Globus pallidus (tissue), 1 donor: ENCODE data around the gene PROCA1.
"Not testable (repeated sequence)": the region's sequence is repeated elsewhere in the genome, so short reads cannot be mapped to it uniquely, and the experiment has no call there.

Source experiments
- DNase-seq: peaks from one replicate; pipeline ENCODE4 v3.0.0-alpha.2; 2015; ENCODE audit warnings: low spot score

Gene PROCA1

GRCh38 chr17:28667870-28668269, 43.8 kb downstream of the PROCA1 start:
- no peak for DNase-seq

GRCh38 chr17:28665994-28666393, 45.7 kb downstream of the PROCA1 start:
- no peak for DNase-seq

DNA sequence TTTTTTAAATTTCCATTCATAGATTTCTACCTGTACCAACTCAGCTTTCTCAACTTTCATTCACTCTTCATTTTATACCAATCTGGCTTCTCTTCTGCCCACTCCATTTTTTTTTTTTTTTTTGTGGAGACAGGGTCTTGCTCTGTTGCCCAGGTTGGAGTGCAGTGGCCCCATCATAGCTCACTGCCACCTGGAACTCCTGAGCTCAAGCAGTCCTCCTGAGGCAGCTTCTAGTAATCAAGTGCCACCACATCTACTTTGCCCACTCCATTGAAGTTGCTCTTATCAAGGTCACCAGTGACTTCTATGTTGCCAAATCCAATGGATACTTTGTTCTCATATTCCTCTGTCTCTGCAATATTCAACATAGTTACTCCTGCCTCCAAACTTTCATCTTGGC, 48.0 kb downstream of the PROCA1 start:
- no peak for DNase-seq

- DNase-seq: no peak
These were observed 49.2 kb downstream of the PROCA1 start for GRCh38 chr17:28662527-28662829.

DNA sequence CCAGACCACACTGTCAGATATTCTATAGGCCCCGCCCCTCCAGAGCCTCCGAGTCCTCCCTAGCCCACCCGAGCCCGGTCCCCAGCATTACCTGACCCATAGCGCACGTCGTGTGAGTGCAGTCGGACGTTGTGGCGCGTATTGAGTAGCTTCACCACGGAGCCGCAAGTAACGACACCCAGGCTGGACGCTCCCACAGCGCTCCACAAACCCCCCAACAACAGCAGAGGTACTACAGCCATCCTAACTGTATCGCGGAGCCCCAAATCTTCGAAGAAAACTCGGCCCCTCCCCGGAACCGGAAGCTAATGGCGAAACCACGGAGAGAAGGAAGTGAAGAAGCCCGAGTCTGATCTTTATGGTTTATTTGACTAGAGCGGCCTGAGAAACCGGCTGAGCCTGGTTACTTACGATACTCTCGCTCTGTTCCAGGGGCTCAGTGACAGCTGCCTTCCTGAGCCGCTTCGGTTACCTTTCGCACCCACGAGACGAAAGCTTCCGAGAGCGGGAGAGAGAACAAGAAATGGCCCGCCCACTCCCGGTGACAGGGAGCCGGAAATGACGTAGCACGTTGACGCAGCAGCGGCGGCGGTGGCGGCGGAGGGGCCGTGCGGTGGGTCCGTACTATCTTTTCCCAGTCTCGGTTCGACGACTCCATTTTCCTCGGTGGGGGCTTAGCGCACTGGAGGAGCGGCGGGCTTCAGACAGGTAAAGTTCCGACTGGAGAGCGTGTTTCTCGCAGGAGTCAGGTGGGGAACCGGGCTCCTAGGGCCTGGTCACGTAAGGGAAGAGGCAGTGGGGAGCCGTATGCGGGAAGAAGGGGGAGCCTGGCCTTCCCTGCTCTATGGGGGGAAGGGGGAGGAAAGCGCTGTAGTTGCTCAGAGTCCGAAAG, 49.8 kb downstream of the PROCA1 start, which contains the start of the genes SDF2 and SUPT6H:
Gene SDF2 (minus strand): TSS at position 272 of the 892 bp plus-strand sequence. CDS start 30 bp downstream, at position 242.
Gene SUPT6H (plus strand): TSS at position 571 of the 892 bp plus-strand sequence. CDS start 11,197 bp downstream, outside the sequence.
- peak; percentile 88 for DNase-seq

DNA sequence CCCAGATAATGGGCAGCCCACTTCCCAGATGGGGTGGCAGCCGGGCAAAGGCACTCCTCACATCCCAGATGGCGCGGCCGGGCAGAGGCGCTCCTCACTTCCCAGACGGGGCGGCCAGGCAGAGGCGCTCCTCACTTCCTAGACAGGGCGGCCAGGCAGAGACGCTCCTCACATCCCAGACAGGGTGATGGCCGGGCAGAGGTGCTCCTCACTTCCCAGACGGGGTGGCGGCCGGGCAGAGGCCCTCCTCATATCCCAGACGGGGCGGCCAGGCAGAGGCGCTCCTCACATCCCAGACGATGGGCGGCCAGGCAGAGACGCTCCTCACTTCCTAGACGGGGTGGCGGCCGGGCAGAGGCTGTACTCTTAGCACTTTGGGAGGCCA, 52.2 kb downstream of the PROCA1 start:
- not testable (repeated sequence) for DNase-seq

GRCh38 chr17:28658766-28659496, 52.8 kb downstream of the PROCA1 start:
- DNase-seq: not testable (repeated sequence)

- DNase-seq: not testable (repeated sequence)
These were observed 53.3 kb downstream of the PROCA1 start for GRCh38 chr17:28658342-28658741.

DNA sequence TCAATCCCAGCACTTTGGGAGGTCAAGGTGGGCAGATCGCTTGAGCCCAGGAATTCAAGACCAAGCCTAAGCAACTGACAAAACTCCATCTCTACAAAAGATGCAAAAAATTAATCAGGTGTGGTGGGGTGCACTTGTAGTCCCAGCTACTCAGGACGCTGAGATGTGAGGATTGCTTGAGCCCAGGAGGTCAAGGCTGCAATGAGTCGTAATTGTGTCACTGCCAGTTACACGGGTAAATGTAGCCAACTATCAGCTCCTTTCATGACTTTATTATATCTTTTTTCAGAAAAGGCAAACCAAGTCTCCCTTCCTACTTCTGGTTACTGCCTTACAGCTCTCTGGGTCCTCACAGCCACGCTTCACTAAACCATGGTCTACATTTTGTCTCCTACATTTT, 53.9 kb downstream of the PROCA1 start:
- DNase-seq: no peak

GRCh38 chr17:28655160-28655559, 56.5 kb downstream of the PROCA1 start:
- DNase-seq: no peak
